Osteoblast (primary cell): ENCODE data around the gene DNAL1. TPM values are rescaled to one million over a fixed set of nuclear protein-coding genes. Genes with fewer than 3 reads are reported as not detected.
A peak's percentile ranks its signal among the peaks of the same experiment; 100 is the strongest.
"Not testable (repeated sequence)": the region's sequence is repeated elsewhere in the genome, so short reads cannot be mapped to it uniquely, and the experiment has no call there.

ENCODE experiments used
- DNase-seq: peaks from one replicate; pipeline ENCODE4 v3.0.0; 2011; ENCODE audit warnings: low spot score, mixed read lengths; ENCODE audit not compliant: insufficient read length; ENCODE audit errors: missing footprints
- H2AFZ ChIP-seq: 2 replicates; pipeline ENCODE4 v1.6.0; 2011; ENCODE audit warnings: mild to moderate bottlenecking, low read length
- H3K27ac ChIP-seq: 2 replicates; pipeline ENCODE4 v1.5.1; 2011; ENCODE audit warnings: mild to moderate bottlenecking, low read depth, low read length, moderate library complexity
- H3K27me3 ChIP-seq: 2 replicates; pipeline ENCODE4 v1.6.0; 2012; ENCODE audit warnings: mild to moderate bottlenecking, control low read depth, inconsistent platforms, low read length, moderate library complexity; ENCODE audit not compliant: insufficient read depth
- H3K36me3 ChIP-seq: 2 replicates; pipeline ENCODE4 v1.5.1; 2011; ENCODE audit warnings: mild to moderate bottlenecking, low read length, control low read depth, moderate library complexity; ENCODE audit not compliant: insufficient read depth
- H3K4me1 ChIP-seq: 2 replicates; pipeline ENCODE4 v1.5.1; 2011; ENCODE audit warnings: mild to moderate bottlenecking, low read length, control low read depth, moderate library complexity; ENCODE audit not compliant: insufficient read depth
- H3K4me2 ChIP-seq: 2 replicates; pipeline ENCODE4 v1.6.0; 2011; ENCODE audit warnings: mild to moderate bottlenecking, low read length; ENCODE audit not compliant: insufficient read depth
- H3K4me3 ChIP-seq: fragments of 200-600 bp; sonication (generic); 3 replicates; pipeline ENCODE4 v1.5.1; 2012; ENCODE audit warnings: mild to moderate bottlenecking, low read length, inconsistent platforms; ENCODE audit not compliant: insufficient read depth
- H3K79me2 ChIP-seq: 2 replicates; pipeline ENCODE4 v1.6.0; 2012; ENCODE audit warnings: mild to moderate bottlenecking, low read length, control low read depth, inconsistent platforms; ENCODE audit not compliant: insufficient read depth
- H3K9me3 ChIP-seq: 2 replicates; pipeline ENCODE4 v1.5.1; 2011; ENCODE audit warnings: low read depth, low read length, control low read depth
- H4K20me1 ChIP-seq: 2 replicates; pipeline ENCODE4 v1.6.0; 2012; ENCODE audit warnings: mild to moderate bottlenecking, low read length, control low read depth; ENCODE audit not compliant: insufficient read depth
- total RNA-seq: library from RNA; depleted of rRNA; stranded (reverse); fragments of >200 nt; gene quantifications from 2 replicates; pipeline ENCODE4 v1.2.3, GENCODE V29; 2012
- TF ChIP-seq, protein P1 (sequence below): IDR thresholded peaks from 2 replicates; pipeline ENCODE4 v1.5.1; 2011; ENCODE audit warnings: mild to moderate bottlenecking, low read depth, low read length, moderate library complexity; ENCODE audit errors: extremely low read depth

DNAL1 gene
- total RNA-seq, 1 donor: 9.0 TPM

GRCh38 chr14:73633116-73634010 is 11.4 kb upstream of the DNAL1 start:
- DNase-seq: peak; percentile 92
- Histone ChIP-seq H4K20me1 (no peaks in the 10 kb centered on the region), H3K4me1 (peaks cover 5% of the 10 kb centered on the region), H3K36me3 (no peaks in the 10 kb centered on the region), H3K9me3 (no peaks in the 10 kb centered on the region), H3K79me2 (no peaks in the 10 kb centered on the region), H3K27me3 (no peaks in the 10 kb centered on the region), H3K27ac (peak overlapping the region; percentile 23), H3K4me2 (peak overlapping the region; percentile 91), H3K4me3 (peak overlapping the region; percentile 79), H2AFZ (peak overlapping the region; percentile 98)
- TF ChIP-seq, protein P1, sequence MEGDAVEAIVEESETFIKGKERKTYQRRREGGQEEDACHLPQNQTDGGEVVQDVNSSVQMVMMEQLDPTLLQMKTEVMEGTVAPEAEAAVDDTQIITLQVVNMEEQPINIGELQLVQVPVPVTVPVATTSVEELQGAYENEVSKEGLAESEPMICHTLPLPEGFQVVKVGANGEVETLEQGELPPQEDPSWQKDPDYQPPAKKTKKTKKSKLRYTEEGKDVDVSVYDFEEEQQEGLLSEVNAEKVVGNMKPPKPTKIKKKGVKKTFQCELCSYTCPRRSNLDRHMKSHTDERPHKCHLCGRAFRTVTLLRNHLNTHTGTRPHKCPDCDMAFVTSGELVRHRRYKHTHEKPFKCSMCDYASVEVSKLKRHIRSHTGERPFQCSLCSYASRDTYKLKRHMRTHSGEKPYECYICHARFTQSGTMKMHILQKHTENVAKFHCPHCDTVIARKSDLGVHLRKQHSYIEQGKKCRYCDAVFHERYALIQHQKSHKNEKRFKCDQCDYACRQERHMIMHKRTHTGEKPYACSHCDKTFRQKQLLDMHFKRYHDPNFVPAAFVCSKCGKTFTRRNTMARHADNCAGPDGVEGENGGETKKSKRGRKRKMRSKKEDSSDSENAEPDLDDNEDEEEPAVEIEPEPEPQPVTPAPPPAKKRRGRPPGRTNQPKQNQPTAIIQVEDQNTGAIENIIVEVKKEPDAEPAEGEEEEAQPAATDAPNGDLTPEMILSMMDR: peak; percentile 98

DNA sequence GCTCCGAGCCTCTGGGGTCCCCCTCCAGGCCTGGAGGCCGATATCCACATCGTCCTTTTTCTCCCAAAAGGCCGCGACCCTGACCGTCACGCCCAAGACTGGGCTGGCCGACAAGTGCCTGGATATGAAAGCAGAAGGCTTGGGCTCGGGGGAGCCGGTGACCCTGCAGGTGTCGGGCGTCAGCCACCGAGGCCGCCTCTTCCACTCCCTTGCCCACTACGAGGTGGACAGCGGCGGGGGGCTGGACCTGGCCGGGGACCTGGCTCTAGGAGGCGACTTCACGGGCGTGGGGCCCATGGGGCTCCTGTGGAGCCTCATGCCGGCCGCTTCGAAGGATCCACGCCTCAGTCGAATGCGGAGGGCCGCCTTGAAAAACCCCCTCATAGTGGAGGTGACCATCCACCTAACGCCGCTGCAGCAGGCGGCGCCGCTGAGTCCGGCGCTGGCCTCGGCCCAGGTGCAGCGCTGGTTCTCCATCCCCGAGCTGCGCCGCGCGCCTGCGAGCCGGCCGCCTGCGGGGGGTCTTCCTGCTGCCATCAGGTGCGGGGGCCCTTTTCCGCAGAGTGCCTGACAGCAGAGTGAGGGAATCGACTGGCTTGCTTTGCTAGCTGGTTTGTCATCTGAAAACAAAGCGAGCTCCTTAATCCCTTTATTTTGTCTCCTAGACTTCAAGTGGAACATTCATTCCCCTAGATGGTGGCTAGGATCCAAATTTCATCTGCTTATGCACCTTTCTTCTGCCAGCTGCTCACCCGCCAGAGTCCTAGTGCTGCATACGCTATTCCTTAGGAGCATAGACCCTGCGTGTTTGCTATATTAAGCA is 10.6 kb upstream of the DNAL1 start:
- Histone ChIP-seq H3K4me3 (peak overlapping the region; percentile 79), H4K20me1 (no peaks in the 10 kb centered on the region), H3K79me2 (no peaks in the 10 kb centered on the region), H3K27me3 (no peaks in the 10 kb centered on the region), H3K9me3 (no peaks in the 10 kb centered on the region), H3K4me2 (peak overlapping the region; percentile 91), H3K4me1 (peaks cover 7% of the 10 kb centered on the region), H2AFZ (peak overlapping the region; percentile 98), H3K27ac (peak overlapping the region; percentile 23), H3K36me3 (no peaks in the 10 kb centered on the region)
- TF ChIP-seq, protein P1: no peak
- DNase-seq: peak; percentile 74

- H3K4me1 ChIP-seq: peaks cover 15% of the 10 kb centered on the region
- not testable (repeated sequence) for H4K20me1 ChIP-seq, H3K4me3 ChIP-seq, H3K27me3 ChIP-seq, H2AFZ ChIP-seq, H3K79me2 ChIP-seq, H3K9me3 ChIP-seq, H3K4me2 ChIP-seq, DNase-seq, H3K27ac ChIP-seq, H3K36me3 ChIP-seq
These were observed 8.4 kb upstream of the DNAL1 start for GRCh38 chr14:73636355-73636754.

DNA sequence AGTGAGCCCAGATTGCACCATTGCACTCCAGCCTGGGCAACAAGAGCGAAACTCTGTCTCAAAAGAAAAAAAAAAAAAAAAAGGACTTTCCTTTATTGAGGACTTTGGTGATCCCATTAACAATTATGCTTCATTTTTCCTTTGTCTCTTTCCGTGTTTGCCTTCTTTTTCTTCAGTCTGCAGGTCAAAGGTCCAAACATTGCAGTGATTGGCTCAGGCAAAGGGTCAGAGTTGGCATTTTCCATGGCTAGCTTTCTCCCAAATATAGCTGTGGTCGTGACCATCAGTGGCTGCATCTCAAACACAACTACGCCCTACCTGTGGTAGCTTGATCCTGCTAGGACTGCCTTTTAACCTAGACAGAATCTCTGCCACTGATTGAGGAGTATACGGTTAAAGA is 7.0 kb upstream of the DNAL1 start:
- Histone ChIP-seq H3K36me3 (no peaks in the 10 kb centered on the region), H3K9me3 (no peaks in the 10 kb centered on the region), H3K4me2 (no peak overlapping the region), H2AFZ (no peak overlapping the region), H3K27ac (no peak overlapping the region), H3K4me3 (no peak overlapping the region), H3K4me1 (peaks cover 15% of the 10 kb centered on the region), H3K27me3 (no peaks in the 10 kb centered on the region), H4K20me1 (no peaks in the 10 kb centered on the region), H3K79me2 (no peaks in the 10 kb centered on the region)
- DNase-seq: peak; percentile 48
- TF ChIP-seq, protein P1: no peak
